Stimulated activated naive B cell treated with anti-CD40 and anti-IgM and Interleukin-4, amounts not matched to agents 10 μg/mL and 1 μg/mL and 100 μg/mL, for 72 hours (primary cell): ENCODE data around the gene NDRG2.
"Not testable (repeated sequence)": the region's sequence is repeated elsewhere in the genome, so short reads cannot be mapped to it uniquely, and the experiment has no call there.

Source experiments
- ATAC-seq, 2 donors: fragments of 150-1000 bp; cut with Tn5 transposase; replicated peaks; 2 replicates each; pipeline ENCODE4 v1.10.0; 2021; ENCODE audit warnings: moderate library complexity in 1 of 2
- DNase-seq: peaks from one replicate; pipeline ENCODE4 v3.0.0; 2021
- H3K27ac Mint-ChIP-seq: one replicate; pipeline ENCODE4 v1.8.0; 2022; ENCODE audit warnings: mild to moderate bottlenecking, mixed read lengths
- H3K27me3 Mint-ChIP-seq, 2 donors: one replicate each; pipeline ENCODE4 v1.8.0; 2022; ENCODE audit warnings: mixed read lengths in 2 of 2
- H3K36me3 Mint-ChIP-seq, 2 donors: one replicate each; pipeline ENCODE4 v1.8.0; 2022; ENCODE audit warnings: mixed read lengths in 2 of 2, mild to moderate bottlenecking in 1 of 2
- H3K4me1 Mint-ChIP-seq, 2 donors: one replicate each; pipeline ENCODE4 v1.8.0; 2022; ENCODE audit warnings: mixed read lengths in 2 of 2, mild to moderate bottlenecking in 1 of 2
- H3K4me3 Mint-ChIP-seq, 2 donors: one replicate each; pipeline ENCODE4 v1.8.0; 2022; ENCODE audit warnings: mild to moderate bottlenecking in 2 of 2, mixed read lengths in 2 of 2, moderate library complexity in 1 of 2
- H3K9me3 Mint-ChIP-seq, 2 donors: one replicate each; pipeline ENCODE4 v1.8.0; 2022; ENCODE audit warnings: mixed read lengths in 2 of 2, mild to moderate bottlenecking in 1 of 2

The NDRG2 gene

GRCh38 chr14:21017528-21018245 lies 7.2 kb downstream of the NDRG2 start:
- H3K4me1 Mint-ChIP-seq, result peaks cover 0 to 8% of the 10 kb centered on the region in 2 donors
- H3K27ac Mint-ChIP-seq, result no peak overlapping the region
- no peak overlapping the region for H3K4me3 Mint-ChIP-seq
- peaks cover 0 to 2% of the 10 kb centered on the region in 2 donors for H3K36me3 Mint-ChIP-seq
- H3K27me3 Mint-ChIP-seq, result peaks cover 22 to 47% of the 10 kb centered on the region in 2 donors
- no peaks in the 10 kb centered on the region for H3K9me3 Mint-ChIP-seq
- DNase-seq, result no peak
- no peak for ATAC-seq

DNA sequence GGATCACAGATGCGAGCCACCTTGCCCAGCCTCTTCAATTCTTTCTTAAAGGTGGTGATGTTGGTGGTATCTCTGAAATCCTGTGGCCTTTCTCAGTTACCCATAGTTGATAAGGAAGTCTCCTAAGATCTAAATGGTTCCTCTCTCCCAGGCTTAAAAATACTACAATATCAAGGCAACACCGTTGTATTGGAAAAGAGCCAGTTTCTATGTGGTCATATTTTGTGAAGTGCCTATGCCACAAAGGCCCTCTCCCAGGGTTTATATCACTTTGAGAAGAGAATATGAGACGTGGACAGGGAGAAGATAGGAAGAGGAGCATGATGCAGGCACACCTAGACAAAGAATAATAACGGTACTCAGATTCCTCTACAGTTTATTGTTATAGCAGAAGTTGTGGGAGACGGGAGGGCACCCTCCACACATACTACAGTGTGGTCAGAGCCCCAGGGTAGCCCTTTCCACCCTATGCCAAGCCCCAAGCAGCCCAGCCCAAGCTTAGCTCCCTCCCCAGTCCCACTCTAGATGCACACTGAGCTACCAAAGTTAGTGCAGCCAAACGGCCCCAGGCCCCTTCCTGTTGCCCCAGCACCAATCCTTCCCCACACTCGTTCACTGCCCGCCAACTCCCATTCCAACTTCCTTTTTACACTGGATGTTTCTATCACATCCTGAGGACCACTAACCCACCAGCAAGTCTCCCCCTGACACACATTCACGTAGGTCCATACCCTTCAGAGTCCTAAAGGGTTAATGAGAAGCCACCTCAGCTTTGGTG lies 8.3 kb downstream of the NDRG2 start:
- Mint-ChIP-seq H3K36me3 (peaks cover 0 to 2% of the 10 kb centered on the region in 2 donors), H3K9me3 (no peaks in the 10 kb centered on the region), H3K27ac (no peak overlapping the region), H3K27me3 (peaks cover 23 to 47% of the 10 kb centered on the region in 2 donors), H3K4me3 (no peak overlapping the region), H3K4me1 (peaks cover 0 to 3% of the 10 kb centered on the region in 2 donors)
- DNase-seq (no peak), ATAC-seq (no peak)

DNA sequence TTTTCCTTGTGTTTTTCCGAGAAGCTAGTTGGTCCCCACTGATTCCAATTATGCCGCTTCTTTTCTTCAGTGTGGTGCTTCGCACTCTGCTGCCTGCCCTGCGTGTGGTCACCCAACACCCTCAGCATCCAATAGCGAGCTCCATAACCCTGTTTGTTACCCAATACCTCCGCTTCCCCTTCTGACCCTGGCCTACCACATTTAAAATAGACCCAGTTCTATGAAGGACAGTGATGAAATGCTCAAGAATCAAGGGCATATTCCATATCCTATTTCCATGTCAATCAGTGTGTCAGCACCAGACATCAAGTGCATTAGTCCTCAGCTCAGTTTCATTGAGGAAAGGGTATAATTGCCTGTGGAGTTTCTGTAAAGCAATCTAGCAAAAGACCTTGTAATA lies 9.5 kb downstream of the NDRG2 start:
- Mint-ChIP-seq H3K27ac (no peak overlapping the region), H3K4me1 (peaks cover 0 to 3% of the 10 kb centered on the region in 2 donors), H3K27me3 (peaks cover 32 to 52% of the 10 kb centered on the region in 2 donors), H3K36me3 (peaks cover 0 to 2% of the 10 kb centered on the region in 2 donors), H3K9me3 (no peaks in the 10 kb centered on the region), H3K4me3 (no peak overlapping the region)
- no peak for ATAC-seq
- DNase-seq, result no peak

GRCh38 chr14:21014761-21015190 lies 10.1 kb downstream of the NDRG2 start:
- peaks cover 32 to 51% of the 10 kb centered on the region in 2 donors for H3K27me3 Mint-ChIP-seq
- peaks cover 0 to 2% of the 10 kb centered on the region in 2 donors for H3K36me3 Mint-ChIP-seq
- no peak overlapping the region for H3K4me3 Mint-ChIP-seq
- H3K4me1 Mint-ChIP-seq, result peaks cover 0 to 3% of the 10 kb centered on the region in 2 donors
- H3K27ac Mint-ChIP-seq, result no peak overlapping the region
- peak; percentile 39 for DNase-seq
- ATAC-seq, result peak; percentile 70 to 78
- H3K9me3 Mint-ChIP-seq, result no peaks in the 10 kb centered on the region

DNA sequence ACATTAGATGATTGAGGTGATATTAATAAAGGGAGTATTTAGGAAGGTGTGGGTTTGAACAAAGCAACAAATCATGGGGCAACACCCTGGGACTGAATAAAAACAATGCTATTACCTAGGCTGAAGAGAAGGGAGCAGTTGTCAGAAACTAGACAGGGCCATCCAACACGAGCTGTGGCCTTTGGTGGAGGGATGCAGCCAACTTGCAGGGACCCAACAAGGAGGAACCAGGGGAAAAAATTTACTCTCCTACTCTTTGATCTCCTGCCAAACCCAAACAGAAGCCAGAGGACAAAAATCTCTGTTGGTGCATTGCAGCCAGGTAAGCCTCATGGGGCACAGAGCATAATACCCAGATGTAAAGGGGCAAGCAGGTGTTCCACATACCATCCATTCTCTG lies 13.7 kb downstream of the NDRG2 start:
- Mint-ChIP-seq H3K27me3 (peaks cover 32 to 35% of the 10 kb centered on the region in 2 donors), H3K4me1 (peaks cover 0 to 3% of the 10 kb centered on the region in 2 donors), H3K4me3 (no peak overlapping the region), H3K27ac (no peak overlapping the region), H3K36me3 (no peaks in the 10 kb centered on the region), H3K9me3 (no peaks in the 10 kb centered on the region)
- ATAC-seq, result no peak
- no peak for DNase-seq

DNA sequence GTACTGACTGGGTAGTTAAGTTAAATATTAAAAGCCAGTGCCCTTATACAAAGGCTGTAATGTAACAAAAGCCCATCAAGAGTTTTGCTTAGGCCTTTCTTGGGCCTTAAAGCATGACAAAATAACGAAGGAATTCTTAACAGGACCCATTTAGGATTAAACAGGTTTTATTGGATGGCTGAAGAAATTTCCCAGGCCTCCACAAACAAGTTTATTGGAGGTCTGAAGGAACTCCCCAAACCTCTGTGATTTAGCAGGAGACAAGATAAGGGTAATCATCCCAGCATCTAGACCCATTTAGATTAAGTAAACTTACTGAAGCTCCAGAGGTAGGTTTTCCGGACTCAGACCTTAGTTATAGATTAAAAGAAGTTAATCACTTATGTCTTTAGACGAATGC lies 15.1 kb downstream of the NDRG2 start:
- H3K36me3 Mint-ChIP-seq, H3K4me1 Mint-ChIP-seq, ATAC-seq, H3K9me3 Mint-ChIP-seq, H3K27ac Mint-ChIP-seq, DNase-seq, H3K4me3 Mint-ChIP-seq: not testable (repeated sequence)
- H3K27me3 Mint-ChIP-seq, result peaks cover 32 to 34% of the 10 kb centered on the region in 2 donors

- Mint-ChIP-seq H3K27ac (no peak overlapping the region), H3K4me3 (no peak overlapping the region), H3K27me3 (no peaks in the 10 kb centered on the region), H3K36me3 (peaks cover 0 to 1% of the 10 kb centered on the region in 2 donors), H3K9me3 (no peaks in the 10 kb centered on the region), H3K4me1 (peaks cover 0 to 2% of the 10 kb centered on the region in 2 donors)
- no peak for DNase-seq
- ATAC-seq, result no peak
Observed at GRCh38 chr14:21003788-21004346, 21.0 kb downstream of the NDRG2 start.

DNA sequence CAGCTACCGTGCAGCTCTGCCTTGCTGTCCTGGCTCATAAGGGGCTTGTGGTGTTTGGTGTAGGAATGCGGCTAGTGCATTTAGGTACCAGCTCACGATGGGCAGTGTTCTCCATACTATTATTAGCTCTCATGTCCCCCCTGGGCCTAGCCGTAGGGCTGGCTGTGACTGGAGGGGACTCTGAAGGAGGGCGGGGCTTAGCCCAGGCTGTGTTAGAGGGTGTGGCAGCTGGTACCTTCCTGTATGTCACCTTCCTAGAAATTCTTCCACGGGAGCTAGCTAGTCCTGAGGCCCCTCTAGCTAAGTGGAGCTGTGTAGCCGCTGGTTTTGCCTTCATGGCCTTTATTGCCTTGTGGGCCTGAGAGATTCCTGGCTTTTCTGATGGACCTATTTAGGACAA lies 23.6 kb downstream of the NDRG2 start:
- no peak overlapping the region for H3K4me3 Mint-ChIP-seq
- DNase-seq (no peak), ATAC-seq (no peak)
- H3K9me3 Mint-ChIP-seq, result no peaks in the 10 kb centered on the region
- H3K36me3 Mint-ChIP-seq, result peaks cover 1 to 10% of the 10 kb centered on the region in 2 donors
- peaks cover 0 to 2% of the 10 kb centered on the region in 2 donors for H3K4me1 Mint-ChIP-seq
- no peaks in the 10 kb centered on the region for H3K27me3 Mint-ChIP-seq
- no peak overlapping the region for H3K27ac Mint-ChIP-seq

- H3K9me3 Mint-ChIP-seq, result no peaks in the 10 kb centered on the region
- no peak for ATAC-seq
- no peak for DNase-seq
- H3K27me3 Mint-ChIP-seq, result no peaks in the 10 kb centered on the region
- H3K4me1 Mint-ChIP-seq, result peaks cover 0 to 2% of the 10 kb centered on the region in 2 donors
- no peak overlapping the region for H3K4me3 Mint-ChIP-seq
- H3K27ac Mint-ChIP-seq, result no peak overlapping the region
- peaks cover 13 to 24% of the 10 kb centered on the region in 2 donors for H3K36me3 Mint-ChIP-seq
Observed at GRCh38 chr14:20999591-20999990, 25.3 kb downstream of the NDRG2 start.

DNA sequence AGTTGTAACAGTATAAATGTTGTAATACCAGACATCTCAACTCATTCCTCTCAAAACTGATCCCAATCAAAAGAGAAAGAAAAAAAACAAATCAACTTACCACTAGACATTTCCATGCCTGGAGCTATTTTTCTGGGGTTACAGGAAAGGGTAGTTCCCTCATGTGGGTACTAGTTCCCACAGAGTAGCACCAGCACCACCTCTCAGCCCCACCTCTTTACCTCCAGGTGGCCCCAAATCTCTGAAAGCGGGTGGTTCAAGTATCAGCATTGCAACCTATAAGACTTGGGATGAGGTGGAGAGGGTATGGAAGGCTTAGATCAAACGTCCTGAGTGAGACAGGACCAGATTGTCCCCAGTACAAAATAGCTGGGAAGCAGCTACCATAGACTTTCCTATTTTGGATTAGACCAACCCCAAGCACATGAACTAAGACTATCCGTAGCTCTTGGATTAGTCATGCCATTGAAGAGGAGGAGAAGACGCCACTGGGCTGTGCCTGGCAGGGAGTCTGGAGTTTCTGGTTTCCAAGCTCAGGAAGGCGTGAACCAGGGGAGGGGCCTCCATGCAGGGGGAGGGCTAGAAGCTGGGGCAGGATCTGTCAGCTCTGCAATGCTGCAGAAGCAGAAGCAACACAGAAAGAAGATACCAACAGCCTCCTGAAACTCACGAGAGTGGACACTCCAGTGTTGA lies 26.0 kb downstream of the NDRG2 start, which contains the start of gene SLC39A2:
TSS of gene SLC39A2 (plus strand) at position 620 of the 693 bp plus-strand sequence. CDS start 154 bp downstream, outside the sequence.
- DNase-seq (no peak), ATAC-seq (no peak)
- H3K4me3 Mint-ChIP-seq, result no peak within 1 kb of the TSS
- H3K27ac Mint-ChIP-seq, result no peak within 1 kb of the TSS
- H3K36me3 Mint-ChIP-seq, result peaks cover 13 to 30% of the 10 kb centered on the region in 2 donors
- no peaks in the 10 kb centered on the region for H3K9me3 Mint-ChIP-seq
- peaks cover 0 to 2% of the 10 kb centered on the region in 2 donors for H3K4me1 Mint-ChIP-seq
- H3K27me3 Mint-ChIP-seq, result no peaks in the 10 kb centered on the region

DNA sequence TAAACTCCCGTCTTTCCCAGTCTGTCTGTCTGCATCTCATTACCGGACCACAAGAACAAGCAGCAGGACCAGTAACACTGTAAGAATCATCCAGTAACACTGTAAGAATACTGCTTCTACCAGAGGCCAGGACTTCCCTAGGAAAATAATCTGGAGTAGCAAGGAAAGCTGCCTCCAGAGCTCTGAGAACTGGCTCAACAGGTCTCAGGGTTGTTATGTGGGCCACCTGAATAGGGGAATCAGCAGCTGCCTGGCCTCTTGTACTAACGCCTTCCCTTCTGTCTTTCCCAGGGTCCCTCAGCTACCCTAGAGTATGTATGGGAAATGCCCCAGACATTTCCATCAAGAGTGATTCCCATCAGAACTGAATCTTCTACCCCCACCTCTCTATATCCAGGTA lies 26.7 kb downstream of the NDRG2 start:
- Mint-ChIP-seq H3K27ac (no peak overlapping the region), H3K36me3 (peaks cover 14 to 34% of the 10 kb centered on the region in 2 donors), H3K4me1 (peaks cover 0 to 2% of the 10 kb centered on the region in 2 donors), H3K9me3 (no peaks in the 10 kb centered on the region), H3K27me3 (no peaks in the 10 kb centered on the region), H3K4me3 (no peak overlapping the region)
- ATAC-seq (no peak), DNase-seq (no peak)

DNA sequence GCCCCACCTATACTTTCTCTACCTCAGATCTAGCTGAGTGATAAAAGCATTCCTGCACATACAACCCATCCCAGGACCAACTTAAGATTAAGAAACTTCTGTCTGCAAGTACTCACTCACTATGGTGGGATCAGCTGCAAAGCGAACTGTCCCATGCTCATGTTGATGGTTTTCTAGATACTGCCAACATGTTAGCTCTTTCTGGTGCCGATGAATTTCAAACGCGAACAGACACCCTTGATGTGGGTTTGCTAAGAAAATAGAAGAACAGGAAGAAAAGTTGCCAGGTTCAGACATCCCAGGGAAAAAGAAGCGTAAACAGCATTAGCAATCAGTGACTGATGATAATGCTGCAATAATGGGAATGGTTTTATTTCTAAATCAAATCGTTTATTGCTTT lies 27.3 kb downstream of the NDRG2 start:
- no peaks in the 10 kb centered on the region for H3K27me3 Mint-ChIP-seq
- no peak overlapping the region for H3K4me3 Mint-ChIP-seq
- H3K9me3 Mint-ChIP-seq, result no peaks in the 10 kb centered on the region
- H3K36me3 Mint-ChIP-seq, result peaks cover 17 to 37% of the 10 kb centered on the region in 2 donors
- H3K27ac Mint-ChIP-seq, result no peak overlapping the region
- DNase-seq (no peak), ATAC-seq (no peak)
- peaks cover 0 to 2% of the 10 kb centered on the region in 2 donors for H3K4me1 Mint-ChIP-seq

DNA sequence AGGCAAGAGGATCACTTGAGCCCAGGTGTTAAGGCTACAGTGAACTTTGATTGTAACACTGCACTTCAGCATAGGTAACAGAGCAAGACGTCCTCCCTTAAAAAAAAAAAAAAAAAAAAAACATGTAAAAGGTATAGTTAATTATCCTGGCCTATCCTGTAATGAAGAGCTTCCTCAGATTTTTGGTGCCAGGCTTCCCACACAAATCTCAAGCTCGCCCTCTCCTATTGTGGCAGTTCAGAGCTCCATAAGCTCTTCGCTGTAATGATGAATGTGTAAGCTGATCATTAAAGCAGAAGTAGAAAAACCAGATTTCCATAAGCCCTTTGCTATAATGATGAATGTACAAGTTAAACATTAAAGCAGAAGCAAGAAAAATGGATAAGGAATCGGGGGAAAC lies 27.7 kb downstream of the NDRG2 start:
- Mint-ChIP-seq H3K4me3 (no peak overlapping the region), H3K4me1 (peaks cover 1 to 2% of the 10 kb centered on the region in 2 donors), H3K9me3 (no peaks in the 10 kb centered on the region), H3K27me3 (no peaks in the 10 kb centered on the region), H3K27ac (no peak overlapping the region), H3K36me3 (peaks cover 17 to 38% of the 10 kb centered on the region in 2 donors)
- DNase-seq, result no peak
- ATAC-seq, result no peak

GRCh38 chr14:20996521-20996920 lies 28.3 kb downstream of the NDRG2 start:
- no peaks in the 10 kb centered on the region for H3K27me3 Mint-ChIP-seq
- peaks cover 5 to 7% of the 10 kb centered on the region in 2 donors for H3K4me1 Mint-ChIP-seq
- H3K4me3 Mint-ChIP-seq, result no peak overlapping the region
- ATAC-seq, result no peak
- H3K36me3 Mint-ChIP-seq, result peaks cover 17 to 42% of the 10 kb centered on the region in 2 donors
- no peaks in the 10 kb centered on the region for H3K9me3 Mint-ChIP-seq
- H3K27ac Mint-ChIP-seq, result no peak overlapping the region
- no peak for DNase-seq
